HG03378 (cell line): ENCODE data around the gene CMTM6.
"Not testable (repeated sequence)": the region's sequence is repeated elsewhere in the genome, so short reads cannot be mapped to it uniquely, and the experiment has no call there.

Source experiments
- ATAC-seq: cut with Tn5 transposase; IDR thresholded peaks from one replicate; pipeline ENCODE4 v1.9.1; 2021; ENCODE audit warnings: mild to moderate bottlenecking, moderate library complexity; ENCODE audit not compliant: unreplicated experiment

The CMTM6 gene, protein sequence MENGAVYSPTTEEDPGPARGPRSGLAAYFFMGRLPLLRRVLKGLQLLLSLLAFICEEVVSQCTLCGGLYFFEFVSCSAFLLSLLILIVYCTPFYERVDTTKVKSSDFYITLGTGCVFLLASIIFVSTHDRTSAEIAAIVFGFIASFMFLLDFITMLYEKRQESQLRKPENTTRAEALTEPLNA

GRCh38 chr3:32502118-32502945, at the start of gene CMTM6:
Gene CMTM6 (minus strand): TSS chr3:32502852. CDS start chr3:32502745, 107 bp downstream.
- ATAC-seq = peak; percentile 55

- ATAC-seq = no peak
Measured at GRCh38 chr3:32552013-32552412, 49.4 kb upstream of the CMTM6 start.

DNA sequence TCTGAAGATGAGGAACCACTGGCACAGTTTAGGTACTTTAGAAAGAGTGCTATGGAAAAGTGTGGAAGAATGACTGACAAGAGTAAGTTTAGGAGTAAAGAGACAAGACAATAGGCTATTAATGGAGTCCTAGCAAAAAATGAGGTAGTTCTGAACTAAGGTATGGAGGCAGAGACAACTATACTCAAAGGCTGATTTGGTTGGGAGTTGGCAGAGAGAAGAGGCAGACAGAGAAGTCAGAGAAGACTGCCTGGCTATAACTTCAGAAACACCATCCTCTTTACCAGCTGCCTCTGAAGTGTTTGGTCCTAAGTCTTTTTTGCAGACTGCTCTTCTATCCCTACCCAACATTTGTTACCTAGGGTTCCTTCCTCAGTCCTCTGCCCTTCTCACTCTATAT, 48.8 kb upstream of the CMTM6 start:
- ATAC-seq = no peak

DNA sequence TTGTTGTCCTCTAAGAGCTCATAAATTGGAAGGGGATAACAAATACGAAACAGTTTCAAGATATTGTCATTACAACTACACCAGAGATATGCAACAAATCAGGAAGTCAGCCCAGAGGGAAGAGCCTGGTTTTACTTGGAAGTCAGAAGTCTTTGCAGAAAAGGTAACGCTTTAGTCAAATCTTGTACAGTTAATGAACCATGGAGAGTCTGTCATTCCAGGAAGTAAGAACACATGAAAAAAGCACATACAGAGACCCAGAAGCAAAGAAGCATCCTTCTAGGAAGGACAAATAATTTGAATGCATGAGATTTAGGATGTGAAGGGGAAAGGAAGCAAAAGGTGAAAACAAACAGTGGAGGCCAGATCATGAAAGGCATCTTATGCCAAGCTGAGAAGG, 48.4 kb upstream of the CMTM6 start:
- no peak for ATAC-seq

GRCh38 chr3:32545305-32545704, 42.7 kb upstream of the CMTM6 start:
- no peak for ATAC-seq

- no peak for ATAC-seq
Measured at GRCh38 chr3:32544894-32545293, 42.2 kb upstream of the CMTM6 start.

GRCh38 chr3:32542807-32543206, 40.2 kb upstream of the CMTM6 start:
- no peak for ATAC-seq

GRCh38 chr3:32540899-32541298, 38.2 kb upstream of the CMTM6 start:
- no peak for ATAC-seq

- ATAC-seq = no peak
Measured at GRCh38 chr3:32532434-32532833, 29.8 kb upstream of the CMTM6 start.

GRCh38 chr3:32531010-32531647, 28.5 kb upstream of the CMTM6 start:
- ATAC-seq = peak; percentile 66

DNA sequence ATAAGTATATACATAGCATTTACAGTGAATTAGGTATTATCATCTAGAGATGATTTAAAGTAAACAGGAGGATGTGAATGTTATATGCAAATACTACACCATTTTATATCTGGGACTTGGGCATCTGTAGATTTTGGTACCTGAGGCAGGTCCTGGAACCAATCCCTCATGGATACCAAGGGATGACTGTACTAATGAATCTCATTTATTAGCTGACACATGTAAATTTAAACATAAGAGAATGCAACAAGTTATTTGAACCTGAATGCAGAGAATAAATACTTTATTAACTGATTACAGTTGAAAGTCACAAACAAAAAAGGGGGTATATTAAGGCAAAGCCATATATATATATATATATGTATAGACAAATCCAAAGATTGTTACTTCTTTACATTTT, 23.1 kb upstream of the CMTM6 start:
- no peak for ATAC-seq

DNA sequence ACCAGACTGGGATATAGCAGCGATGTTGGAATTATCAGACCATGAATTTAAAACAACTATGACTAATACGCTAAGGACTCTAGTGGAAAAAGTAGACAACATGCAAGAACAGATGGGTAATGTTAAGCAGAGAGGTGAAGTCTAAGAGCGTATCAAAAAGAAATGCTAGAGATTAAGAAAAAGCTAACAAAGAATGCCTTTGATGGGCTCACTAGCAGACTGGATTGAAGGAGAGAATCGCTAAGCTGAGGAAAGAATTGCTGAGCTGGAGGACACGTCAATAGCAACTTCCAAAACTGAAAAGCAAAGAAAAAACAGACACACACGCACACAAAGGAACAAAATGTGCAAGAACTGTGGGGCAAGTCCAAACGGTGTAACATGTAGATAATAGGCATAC, 20.0 kb upstream of the CMTM6 start:
- no peak for ATAC-seq

- not testable (repeated sequence) for ATAC-seq
Measured at GRCh38 chr3:32518921-32519320, 16.3 kb upstream of the CMTM6 start.

DNA sequence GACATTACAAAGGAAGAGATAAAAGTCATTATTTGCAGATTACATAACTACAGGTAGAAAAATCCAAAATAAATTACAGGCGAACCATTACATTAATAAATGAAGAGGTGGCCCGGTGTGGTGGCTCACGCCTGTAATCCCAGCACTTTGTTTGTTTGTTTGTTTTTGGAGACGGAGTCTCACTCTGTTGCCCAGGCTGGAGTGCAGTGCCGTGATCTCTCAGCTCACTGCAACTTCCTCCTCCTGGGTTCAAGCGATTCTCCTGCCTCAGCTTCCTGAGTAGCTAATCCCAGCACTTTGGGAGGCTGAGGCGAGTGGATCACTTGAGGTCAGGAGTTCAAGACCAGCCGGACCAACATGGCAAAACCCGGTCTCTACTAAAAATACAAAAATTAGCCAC, 14.1 kb upstream of the CMTM6 start:
- ATAC-seq = not testable (repeated sequence)

- ATAC-seq = no peak
Measured at GRCh38 chr3:32511005-32511404, 8.4 kb upstream of the CMTM6 start.

DNA sequence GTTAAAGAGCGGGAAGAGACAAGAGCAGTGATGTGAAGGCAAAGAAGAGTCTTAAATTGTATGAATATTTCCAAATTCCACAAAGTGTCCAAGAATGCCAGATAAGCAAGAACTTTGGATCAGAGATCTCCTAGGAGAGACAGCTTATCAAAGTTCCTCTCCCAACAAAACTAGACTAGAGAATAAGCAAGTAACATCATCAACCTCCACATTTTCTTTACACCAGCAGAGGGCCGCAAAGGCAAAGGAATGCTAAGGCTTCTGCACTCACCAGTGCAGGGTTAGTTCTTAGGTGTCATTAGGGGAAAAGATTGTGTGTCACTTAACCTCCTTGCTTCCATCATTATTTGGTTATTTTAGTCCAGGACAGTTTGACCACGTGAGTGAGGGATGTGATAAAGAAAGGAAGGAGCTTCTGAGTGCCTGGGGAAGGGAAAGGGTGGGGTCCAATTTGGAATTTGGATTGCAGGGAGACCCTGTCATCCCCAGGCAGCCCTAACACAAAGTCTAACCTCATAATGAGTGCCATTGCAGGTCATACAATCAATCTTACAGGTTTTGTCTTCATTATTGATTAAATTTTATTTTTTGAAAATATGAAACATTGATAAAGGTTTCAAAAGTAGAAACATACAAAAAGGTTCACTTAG, 7.5 kb upstream of the CMTM6 start:
- peak; percentile 77 for ATAC-seq

GRCh38 chr3:32508711-32509110, 6.1 kb upstream of the CMTM6 start:
- ATAC-seq = no peak

DNA sequence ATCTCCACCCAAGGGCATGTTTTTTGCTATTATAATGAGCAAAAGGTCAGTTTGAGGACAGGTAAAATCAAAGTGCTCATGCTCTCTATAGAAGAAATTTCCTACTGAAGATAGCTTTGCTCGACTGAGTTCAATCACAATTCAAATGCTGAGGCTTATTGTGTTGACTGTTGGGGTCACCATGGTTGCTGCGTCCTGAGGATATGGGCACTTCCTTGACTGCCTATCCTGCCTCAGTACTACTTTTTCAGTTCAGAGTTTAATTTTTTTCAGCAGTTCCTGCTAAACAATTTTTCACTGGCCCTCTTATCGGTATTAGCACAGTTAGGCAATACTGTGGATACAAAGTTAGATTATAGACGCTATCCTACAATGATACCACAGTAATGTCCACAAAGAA, 3.8 kb upstream of the CMTM6 start:
- no peak for ATAC-seq

DNA sequence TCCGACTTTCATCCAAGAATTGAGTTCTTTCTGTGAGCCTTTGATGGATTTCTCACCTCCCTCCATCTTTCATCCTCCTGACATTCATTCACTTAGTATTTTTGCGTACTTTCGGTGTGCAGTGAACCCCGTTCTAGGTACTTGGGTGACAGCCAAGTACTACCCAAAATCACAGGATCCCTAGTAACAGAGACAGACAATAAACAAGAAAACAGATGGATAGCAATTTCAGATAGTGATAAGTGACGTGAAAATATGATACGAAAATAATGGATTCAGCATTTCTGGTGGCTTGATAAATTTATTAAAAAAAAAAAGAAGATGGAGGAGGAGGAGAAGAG, 264 bp upstream of the CMTM6 start:
- no peak for ATAC-seq

- peak; percentile 1 for ATAC-seq
Measured at GRCh38 chr3:32501783-32502117, 902 bp downstream of the CMTM6 start.

DNA sequence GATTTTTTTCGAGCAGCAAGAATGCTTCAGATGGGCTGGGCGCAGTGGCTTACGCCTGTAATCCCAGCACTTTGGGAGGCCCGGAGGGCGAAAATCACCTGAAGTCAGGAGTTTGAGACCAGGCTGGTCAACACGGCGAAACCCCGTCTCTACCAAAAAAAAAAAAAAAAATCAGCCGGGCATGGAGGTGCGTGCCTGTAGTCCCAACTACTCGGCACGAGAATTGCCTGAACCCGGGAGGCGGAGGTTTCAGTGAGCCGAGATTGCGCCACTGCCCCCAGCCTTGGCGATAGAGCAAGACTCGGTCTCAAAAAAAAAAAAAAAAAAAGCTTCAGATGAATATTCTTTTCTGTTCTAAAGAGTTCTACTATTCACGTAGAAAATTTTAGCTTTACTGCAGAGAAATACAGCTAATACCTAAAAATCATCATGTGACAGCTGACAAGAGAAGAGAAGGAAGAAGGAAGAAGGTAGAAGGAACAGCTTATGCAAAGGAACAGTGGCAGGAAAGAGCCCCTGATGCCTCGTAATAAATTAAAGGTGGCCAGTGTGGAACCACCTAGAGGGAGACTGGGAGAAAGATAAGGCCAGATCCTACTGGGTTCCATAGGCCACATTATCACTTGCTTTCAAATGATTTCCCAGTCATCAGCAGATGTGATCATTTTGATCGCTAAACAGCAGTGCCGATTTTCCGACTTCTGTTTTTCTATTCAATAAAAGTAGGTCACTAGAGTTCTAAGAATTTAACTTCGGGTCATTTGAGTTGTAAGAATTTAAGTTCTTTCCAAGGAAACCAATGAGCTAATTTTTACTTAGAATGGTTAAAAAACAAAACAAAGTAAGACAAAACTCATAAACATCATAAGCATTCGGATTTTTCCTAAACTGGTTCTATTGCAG, 1.5 kb downstream of the CMTM6 start:
- ATAC-seq = no peak
